Activated naive CD4-positive, alpha-beta T cell treated with anti-CD3 and anti-CD28 coated beads, Interleukin-2, amount 10 ng/mL, durations not matched to agents 5 hours and 36 hours (primary cell): ENCODE results near the gene OR8B4. TPM values are rescaled to one million over a fixed set of nuclear protein-coding genes. Genes with fewer than 3 reads are reported as not detected.

Experiments
- total RNA-seq, 2 experiments: library from RNA; stranded (reverse); gene quantifications; one replicate each; pipeline ENCODE4 v1.2.3, GENCODE V29; 2021

Gene OR8B4, protein sequence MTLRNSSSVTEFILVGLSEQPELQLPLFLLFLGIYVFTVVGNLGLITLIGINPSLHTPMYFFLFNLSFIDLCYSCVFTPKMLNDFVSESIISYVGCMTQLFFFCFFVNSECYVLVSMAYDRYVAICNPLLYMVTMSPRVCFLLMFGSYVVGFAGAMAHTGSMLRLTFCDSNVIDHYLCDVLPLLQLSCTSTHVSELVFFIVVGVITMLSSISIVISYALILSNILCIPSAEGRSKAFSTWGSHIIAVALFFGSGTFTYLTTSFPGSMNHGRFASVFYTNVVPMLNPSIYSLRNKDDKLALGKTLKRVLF
- total RNA-seq, result not detected

DNA sequence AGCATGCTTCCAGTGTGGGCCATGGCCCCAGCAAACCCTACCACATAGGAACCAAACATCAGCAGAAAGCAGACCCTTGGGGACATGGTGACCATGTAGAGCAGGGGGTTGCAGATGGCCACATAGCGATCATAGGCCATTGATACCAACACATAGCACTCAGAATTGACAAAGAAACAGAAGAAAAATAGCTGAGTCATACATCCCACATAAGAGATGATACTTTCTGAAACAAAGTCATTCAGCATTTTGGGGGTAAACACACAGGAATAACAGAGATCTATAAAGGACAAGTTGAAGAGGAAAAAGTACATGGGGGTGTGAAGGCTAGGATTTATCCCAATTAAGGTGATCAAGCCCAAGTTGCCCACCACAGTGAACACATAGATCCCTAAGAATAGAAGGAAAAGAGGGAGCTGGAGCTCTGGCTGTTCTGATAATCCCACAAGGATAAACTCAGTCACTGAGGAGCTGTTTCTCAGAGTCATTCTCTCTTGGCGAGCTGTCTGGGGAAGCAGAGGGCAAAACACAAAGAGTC is at the start of gene OR8B4:
TSS of gene OR8B4 (minus strand) at position 488 of the 538 bp plus-strand sequence. CDS start at position 488, 0 bp downstream.

GRCh38 chr11:124445646-124446150 is 21.0 kb upstream of the OR8B4 start, which contains the start of gene OR8B8:
TSS of gene OR8B8 (minus strand) at chr11:124445696. CDS start at chr11:124441085, 4,611 bp downstream.

GRCh38 chr11:124398924-124399323 is 25.7 kb downstream of the OR8B4 start, which contains the start of gene OR8B3:
TSS of gene OR8B3 (minus strand) at chr11:124399024. CDS start at chr11:124397351, 1,673 bp downstream.

DNA sequence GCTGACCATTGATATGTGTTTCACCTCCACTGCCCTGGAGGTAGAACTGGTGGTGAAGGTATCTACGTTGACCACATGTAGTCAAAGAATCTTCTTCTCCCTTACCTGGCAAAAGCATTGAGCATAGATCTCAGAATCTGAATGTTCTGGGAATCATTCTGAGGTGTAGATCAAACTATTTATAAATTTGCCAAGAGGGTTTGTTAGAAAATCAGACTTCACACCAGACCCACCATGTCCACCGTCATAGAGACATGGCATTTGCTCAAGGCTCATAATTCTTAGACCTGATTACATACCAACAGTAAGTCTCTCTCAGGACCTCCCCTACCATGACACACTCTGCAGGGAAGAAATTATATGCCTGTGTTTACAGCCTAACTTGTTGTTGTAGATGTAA is 40.3 kb downstream of the OR8B4 start, which contains the start of gene OR8B2:
TSS of gene OR8B2 (minus strand) at position 101 of the 400 bp plus-strand sequence. CDS start 1,156 bp downstream, outside the sequence.

Other genes starting within 250 kb of the OR8B4 start
- not detected for gene OR10D3, start 241.5 kb downstream of the OR8B4 start, total RNA-seq
- not detected for gene OR8G1, start 183.8 kb downstream of the OR8B4 start, total RNA-seq
- not detected for gene OR8G5, start 168.5 kb downstream of the OR8B4 start, total RNA-seq
- not detected for gene OR8D1, start 110.9 kb downstream of the OR8B4 start, total RNA-seq
- not detected for gene OR8D2, start 104.7 kb downstream of the OR8B4 start, total RNA-seq
- not detected for gene OR8B2, start 40.4 kb downstream of the OR8B4 start, total RNA-seq
- gene OR8B3, start 25.8 kb downstream of the OR8B4 start, total RNA-seq, result not detected
- gene OR8B8, start 20.8 kb upstream of the OR8B4 start, total RNA-seq, result not detected
- gene OR8B12, start 118.8 kb upstream of the OR8B4 start, total RNA-seq, result not detected
- gene OR8A1, start 145.1 kb upstream of the OR8B4 start, total RNA-seq, result not detected
- not detected for gene PANX3, start 186.6 kb upstream of the OR8B4 start, total RNA-seq
- gene TBRG1, start 198.0 kb upstream of the OR8B4 start, total RNA-seq, result 10 to 100 TPM; 39.9 to 41.9 TPM
- gene SIAE, start 248.9 kb upstream of the OR8B4 start, total RNA-seq, result 1 to 10 TPM; 7.8 to 8.1 TPM
- gene SPA17, start 249.0 kb upstream of the OR8B4 start, total RNA-seq, result 1 to 10 TPM; 1.5 to 2.9 TPM